Stimulated activated CD8-positive, alpha-beta memory T cell treated with anti-CD3 and anti-CD28 coated beads, Interleukin-4, amount 100 ng/mL, for 48 hours (primary cell): ENCODE measurements around the gene TRMT61B.
A peak's percentile ranks its signal among the peaks of the same experiment; 100 is the strongest.

Experiments used
- DNase-seq: peaks from one replicate; pipeline ENCODE4 v3.0.0-alpha.2; 2020

The TRMT61B gene

GRCh38 chr2:28870146-28870891, at the start of gene TRMT61B:
TSS of gene TRMT61B (minus strand) at chr2:28870309. CDS start at chr2:28870277, 32 bp downstream.
- peak; percentile 99 for DNase-seq

GRCh38 chr2:28915939-28916338, 45.8 kb upstream of the TRMT61B start:
- DNase-seq, result no peak

GRCh38 chr2:28909655-28910353, 39.7 kb upstream of the TRMT61B start:
- no peak for DNase-seq

GRCh38 chr2:28908172-28908571, 38.1 kb upstream of the TRMT61B start:
- no peak for DNase-seq

GRCh38 chr2:28906821-28907220, 36.7 kb upstream of the TRMT61B start:
- no peak for DNase-seq

- DNase-seq, result no peak
These were observed 36.3 kb upstream of the TRMT61B start for GRCh38 chr2:28906376-28906775.

GRCh38 chr2:28905533-28905932, 35.4 kb upstream of the TRMT61B start:
- no peak for DNase-seq

GRCh38 chr2:28904802-28905457, 34.8 kb upstream of the TRMT61B start:
- no peak for DNase-seq

GRCh38 chr2:28904295-28904694, 34.2 kb upstream of the TRMT61B start:
- no peak for DNase-seq

- DNase-seq, result no peak
These were observed 32.5 kb upstream of the TRMT61B start for GRCh38 chr2:28902584-28902983.

GRCh38 chr2:28901841-28902240, 31.7 kb upstream of the TRMT61B start:
- DNase-seq, result no peak

- no peak for DNase-seq
These were observed 31.1 kb upstream of the TRMT61B start for GRCh38 chr2:28901202-28901601.

- DNase-seq, result no peak
These were observed 27.9 kb upstream of the TRMT61B start for GRCh38 chr2:28898048-28898447.

GRCh38 chr2:28896906-28897305, 26.8 kb upstream of the TRMT61B start:
- no peak for DNase-seq

- peak; percentile 63 for DNase-seq
These were observed 25.2 kb upstream of the TRMT61B start for GRCh38 chr2:28895189-28895893.

GRCh38 chr2:28894470-28895188, 24.5 kb upstream of the TRMT61B start, which contains the start of gene WDR43:
TSS of gene WDR43 (plus strand) at chr2:28894667. CDS start at chr2:28894699, 32 bp downstream.
- peak; percentile 97 for DNase-seq

GRCh38 chr2:28893488-28893887, 23.4 kb upstream of the TRMT61B start:
- no peak for DNase-seq

- no peak for DNase-seq
These were observed 10.1 kb upstream of the TRMT61B start for GRCh38 chr2:28880193-28880592.

GRCh38 chr2:28871620-28872019, 1.5 kb upstream of the TRMT61B start:
- DNase-seq, result no peak

- no peak for DNase-seq
These were observed 489 bp downstream of the TRMT61B start for GRCh38 chr2:28869494-28870145.

GRCh38 chr2:28868611-28869010, 1.5 kb downstream of the TRMT61B start:
- no peak for DNase-seq

GRCh38 chr2:28855977-28856376, 14.1 kb downstream of the TRMT61B start:
- DNase-seq, result no peak
